Duodenal mucosa (tissue), 2 donors: Measurements from ENCODE around the gene SUCLG1.
A peak's percentile ranks its signal among the peaks of the same experiment; 100 is the strongest.

Experiments
- H3K27ac ChIP-seq: one replicate; pipeline ENCODE4 v1.7.0; 2013; ENCODE audit warnings: low read depth, low read length
- H3K27me3 ChIP-seq, 2 donors: one replicate each; pipeline ENCODE4 v1.7.0; 2013; ENCODE audit warnings: low read length in 2 of 2, control low read depth in 1 of 2; ENCODE audit not compliant: insufficient read depth in 2 of 2, control insufficient read depth in 1 of 2
- H3K36me3 ChIP-seq, 2 donors: one replicate each; pipeline ENCODE4 v1.7.0; 2013; ENCODE audit warnings: low read length in 2 of 2, control low read depth in 1 of 2; ENCODE audit not compliant: insufficient read depth in 2 of 2, control insufficient read depth in 1 of 2
- H3K4me1 ChIP-seq, 2 donors: one replicate each; pipeline ENCODE4 v1.7.0; 2013; ENCODE audit warnings: low read length in 2 of 2, control low read depth in 1 of 2; ENCODE audit not compliant: insufficient read depth in 2 of 2, control insufficient read depth in 1 of 2
- H3K4me3 ChIP-seq, 2 donors: one replicate each; pipeline ENCODE4 v1.7.0; 2013; ENCODE audit warnings: low read length in 2 of 2, low read depth in 1 of 2
- H3K9ac ChIP-seq, 2 donors: one replicate each; pipeline ENCODE4 v1.7.0; 2013; ENCODE audit warnings: low read length in 2 of 2, low read depth in 1 of 2
- H3K9me3 ChIP-seq, 2 donors: one replicate each; pipeline ENCODE4 v1.7.0; 2013; ENCODE audit warnings: low read length in 2 of 2, control low read depth in 1 of 2; ENCODE audit not compliant: control insufficient read depth in 1 of 2

The SUCLG1 gene

GRCh38 chr2:84459018-84459943, at the start of gene SUCLG1:
Gene SUCLG1, minus strand, starts transcription at chr2:84459280. Its CDS starts 11 bp downstream, at chr2:84459269.
- peak within 1 kb of the TSS; percentile 95 to 99 for H3K4me3 ChIP-seq
- no peaks in the 10 kb centered on the region for H3K9me3 ChIP-seq
- peaks cover 36 to 41% of the 10 kb centered on the region in 2 donors for H3K4me1 ChIP-seq
- H3K36me3 ChIP-seq = peaks cover 0 to 5% of the 10 kb centered on the region in 2 donors
- no peaks in the 10 kb centered on the region for H3K27me3 ChIP-seq
- H3K27ac ChIP-seq = peak within 1 kb of the TSS; percentile 82
- peak within 1 kb of the TSS; percentile 90 to 96 for H3K9ac ChIP-seq

GRCh38 chr2:84498150-84498799, 39.2 kb upstream of the SUCLG1 start:
- H3K27ac ChIP-seq = no peak overlapping the region
- H3K9ac ChIP-seq = no peak overlapping the region
- H3K27me3 ChIP-seq = no peaks in the 10 kb centered on the region
- no peaks in the 10 kb centered on the region for H3K4me1 ChIP-seq
- H3K9me3 ChIP-seq = no peaks in the 10 kb centered on the region
- no peaks in the 10 kb centered on the region for H3K36me3 ChIP-seq
- H3K4me3 ChIP-seq = no peak overlapping the region

- no peaks in the 10 kb centered on the region for H3K4me1 ChIP-seq
- H3K36me3 ChIP-seq = no peaks in the 10 kb centered on the region
- no peak overlapping the region for H3K4me3 ChIP-seq
- no peak overlapping the region for H3K9ac ChIP-seq
- H3K27ac ChIP-seq = no peak overlapping the region
- no peaks in the 10 kb centered on the region for H3K9me3 ChIP-seq
- H3K27me3 ChIP-seq = no peaks in the 10 kb centered on the region
These were observed 38.2 kb upstream of the SUCLG1 start for GRCh38 chr2:84497285-84497684.

GRCh38 chr2:84496386-84496785, 37.3 kb upstream of the SUCLG1 start:
- Histone ChIP-seq H3K27me3 (no peaks in the 10 kb centered on the region), H3K4me1 (no peaks in the 10 kb centered on the region), H3K9ac (no peak overlapping the region), H3K4me3 (no peak overlapping the region), H3K36me3 (no peaks in the 10 kb centered on the region), H3K27ac (no peak overlapping the region), H3K9me3 (no peaks in the 10 kb centered on the region)

GRCh38 chr2:84495539-84496146, 36.6 kb upstream of the SUCLG1 start:
- no peaks in the 10 kb centered on the region for H3K9me3 ChIP-seq
- no peaks in the 10 kb centered on the region for H3K36me3 ChIP-seq
- H3K4me3 ChIP-seq = no peak overlapping the region
- no peaks in the 10 kb centered on the region for H3K27me3 ChIP-seq
- no peak overlapping the region for H3K9ac ChIP-seq
- H3K4me1 ChIP-seq = no peaks in the 10 kb centered on the region
- H3K27ac ChIP-seq = no peak overlapping the region

GRCh38 chr2:84494070-84494469, 35.0 kb upstream of the SUCLG1 start:
- Histone ChIP-seq H3K27me3 (no peaks in the 10 kb centered on the region), H3K9ac (no peak overlapping the region), H3K27ac (no peak overlapping the region), H3K36me3 (no peaks in the 10 kb centered on the region), H3K9me3 (no peaks in the 10 kb centered on the region), H3K4me1 (no peaks in the 10 kb centered on the region), H3K4me3 (no peak overlapping the region)

- Histone ChIP-seq H3K27me3 (no peaks in the 10 kb centered on the region), H3K9ac (no peak overlapping the region), H3K9me3 (no peaks in the 10 kb centered on the region), H3K4me3 (no peak overlapping the region), H3K4me1 (no peaks in the 10 kb centered on the region), H3K36me3 (no peaks in the 10 kb centered on the region), H3K27ac (no peak overlapping the region)
These were observed 34.4 kb upstream of the SUCLG1 start for GRCh38 chr2:84493514-84493913.

- no peaks in the 10 kb centered on the region for H3K9me3 ChIP-seq
- no peak overlapping the region for H3K27ac ChIP-seq
- H3K27me3 ChIP-seq = no peaks in the 10 kb centered on the region
- no peaks in the 10 kb centered on the region for H3K36me3 ChIP-seq
- no peak overlapping the region for H3K9ac ChIP-seq
- peaks cover 4% of the 10 kb centered on the region in 2 donors for H3K4me1 ChIP-seq
- H3K4me3 ChIP-seq = no peak overlapping the region
These were observed 33.5 kb upstream of the SUCLG1 start for GRCh38 chr2:84492571-84492970.

- Histone ChIP-seq H3K4me3 (no peak overlapping the region), H3K27ac (no peak overlapping the region), H3K9ac (no peak overlapping the region), H3K4me1 (peaks cover 11 to 13% of the 10 kb centered on the region in 2 donors), H3K36me3 (no peaks in the 10 kb centered on the region), H3K9me3 (no peaks in the 10 kb centered on the region), H3K27me3 (no peaks in the 10 kb centered on the region)
These were observed 32.7 kb upstream of the SUCLG1 start for GRCh38 chr2:84491741-84492140.

- Histone ChIP-seq H3K4me3 (no peak overlapping the region), H3K36me3 (no peaks in the 10 kb centered on the region), H3K27ac (no peak overlapping the region), H3K9ac (no peak overlapping the region), H3K4me1 (peaks cover 11 to 15% of the 10 kb centered on the region in 2 donors), H3K9me3 (no peaks in the 10 kb centered on the region), H3K27me3 (no peaks in the 10 kb centered on the region)
These were observed 32.2 kb upstream of the SUCLG1 start for GRCh38 chr2:84491256-84491655.
